C1 segment of cervical spinal cord (tissue), 14 donors: Measurements from ENCODE around the gene KIAA1614.
A peak's percentile ranks its signal among the peaks of the same experiment; 100 is the strongest.

Experiments used
- DNase-seq, 14 donors: peaks; one replicate each; lab custom pipeline; 2025; lab: John Stamatoyannopoulos, UW

Gene KIAA1614

GRCh38 chr1:180907313-180908055, 5.2 kb upstream of the KIAA1614 start:
- no peak for DNase-seq

- no peak for DNase-seq
These were observed 4.5 kb upstream of the KIAA1614 start for GRCh38 chr1:180908074-180908765.

GRCh38 chr1:180909005-180909414, 3.7 kb upstream of the KIAA1614 start:
- DNase-seq = no peak

- DNase-seq = no peak
These were observed 3.2 kb upstream of the KIAA1614 start for GRCh38 chr1:180909462-180909976.

GRCh38 chr1:180911640-180912191, 981 bp upstream of the KIAA1614 start:
- peak in 2 of 14 donors; percentile 40 to 42 for DNase-seq

GRCh38 chr1:180912211-180912800, 391 bp upstream of the KIAA1614 start:
- peak in 3 of 14 donors; percentile 40 to 42 (median 41) for DNase-seq

GRCh38 chr1:180915426-180915965, 2.8 kb downstream of the KIAA1614 start:
- DNase-seq = no peak

- no peak for DNase-seq
These were observed 3.5 kb downstream of the KIAA1614 start for GRCh38 chr1:180916012-180916770.

GRCh38 chr1:180916771-180917170, 4.1 kb downstream of the KIAA1614 start:
- no peak for DNase-seq

GRCh38 chr1:180917306-180918065, 4.8 kb downstream of the KIAA1614 start:
- DNase-seq = no peak

- no peak for DNase-seq
These were observed 5.8 kb downstream of the KIAA1614 start for GRCh38 chr1:180918519-180918918.

GRCh38 chr1:180919183-180919700, 6.5 kb downstream of the KIAA1614 start:
- DNase-seq = no peak

GRCh38 chr1:180920193-180920592, 7.5 kb downstream of the KIAA1614 start:
- no peak for DNase-seq

- no peak for DNase-seq
These were observed 8.0 kb downstream of the KIAA1614 start for GRCh38 chr1:180920702-180921101.

- no peak for DNase-seq
These were observed 8.7 kb downstream of the KIAA1614 start for GRCh38 chr1:180921386-180921785.

- no peak for DNase-seq
These were observed 9.4 kb downstream of the KIAA1614 start for GRCh38 chr1:180921891-180922630.

- no peak for DNase-seq
These were observed 9.9 kb downstream of the KIAA1614 start for GRCh38 chr1:180922631-180923015.

GRCh38 chr1:180923021-180923841, 10.5 kb downstream of the KIAA1614 start:
- no peak for DNase-seq

GRCh38 chr1:180923887-180924286, 11.2 kb downstream of the KIAA1614 start:
- no peak for DNase-seq
